ENCODE data around the gene TUBGCP4.
"Not testable (repeated sequence)": the region's sequence is repeated elsewhere in the genome, so short reads cannot be mapped to it uniquely, and the experiment has no call there.

Gene TUBGCP4

GRCh38 chr15:43370975-43371974, at the start of gene TUBGCP4, which contains the start of gene ZSCAN29:
TSS of gene TUBGCP4 (plus strand) at chr15:43371101. CDS start at chr15:43371355, 254 bp downstream.
TSS of gene ZSCAN29 (minus strand) at chr15:43371043. CDS start at chr15:43369913, 1,130 bp downstream.
- FAIRE-seq = no peak

- FAIRE-seq = no peak
Measured at GRCh38 chr15:43325039-43325684, 45.7 kb upstream of the TUBGCP4 start.

- FAIRE-seq = no peak
Measured at GRCh38 chr15:43329217-43329959, 41.5 kb upstream of the TUBGCP4 start.

GRCh38 chr15:43329960-43330779, 40.7 kb upstream of the TUBGCP4 start, which contains the start of gene LCMT2:
TSS of gene LCMT2 (minus strand) at chr15:43330573. CDS start at chr15:43330489, 84 bp downstream.
- FAIRE-seq = peak; percentile 57

GRCh38 chr15:43330780-43331087, 40.2 kb upstream of the TUBGCP4 start:
- FAIRE-seq = no peak

- no peak for FAIRE-seq
Measured at GRCh38 chr15:43346305-43346704, 24.6 kb upstream of the TUBGCP4 start.

- FAIRE-seq = no peak
Measured at GRCh38 chr15:43347114-43347513, 23.8 kb upstream of the TUBGCP4 start.

GRCh38 chr15:43352693-43353382, 18.1 kb upstream of the TUBGCP4 start:
- FAIRE-seq = no peak

- FAIRE-seq = no peak
Measured at GRCh38 chr15:43360821-43361220, 10.1 kb upstream of the TUBGCP4 start.

GRCh38 chr15:43361313-43361903, 9.5 kb upstream of the TUBGCP4 start:
- no peak for FAIRE-seq

- FAIRE-seq = no peak
Measured at GRCh38 chr15:43370310-43370974, 459 bp upstream of the TUBGCP4 start.

GRCh38 chr15:43376017-43376705, 5.3 kb downstream of the TUBGCP4 start:
- no peak for FAIRE-seq

- FAIRE-seq = no peak
Measured at GRCh38 chr15:43378601-43379000, 7.7 kb downstream of the TUBGCP4 start.

- FAIRE-seq = no peak
Measured at GRCh38 chr15:43382310-43382709, 11.4 kb downstream of the TUBGCP4 start.

GRCh38 chr15:43383070-43383469, 12.2 kb downstream of the TUBGCP4 start:
- FAIRE-seq = no peak

- FAIRE-seq = no peak
Measured at GRCh38 chr15:43390723-43391122, 19.8 kb downstream of the TUBGCP4 start.

- FAIRE-seq = not testable (repeated sequence)
Measured at GRCh38 chr15:43393592-43393991, 22.7 kb downstream of the TUBGCP4 start.

GRCh38 chr15:43402255-43402654, 31.4 kb downstream of the TUBGCP4 start:
- no peak for FAIRE-seq

- no peak for FAIRE-seq
Measured at GRCh38 chr15:43403616-43404015, 32.7 kb downstream of the TUBGCP4 start.

- no peak for FAIRE-seq
Measured at GRCh38 chr15:43404130-43404529, 33.2 kb downstream of the TUBGCP4 start.
